ENCODE measurements around the gene ZNF865. TPM values are rescaled to one million over a fixed set of nuclear protein-coding genes. Genes with fewer than 3 reads are reported as not detected.
A peak's percentile ranks its signal among the peaks of the same experiment; 100 is the strongest.

Gene ZNF865
- polyA plus RNA-seq, 1 donor (not counting 4 experiments of a cell fraction or from before 2014, with no cell fraction given) = 1.1 TPM

- Histone ChIP-seq H3K27ac (ENCODE audit: control insufficient read depth, insufficient read depth, low read length) (no peak overlapping the region), H4K20me1 (ENCODE audit: control insufficient read depth, extremely low read depth, insufficient read depth, low read length) (no peaks in the 10 kb centered on the region), H3K79me2 (ENCODE audit: control insufficient read depth, insufficient read depth, low read length) (peaks cover 22% of the 10 kb centered on the region), H3K9me3 (ENCODE audit: control insufficient read depth, low read depth, low read length) (no peaks in the 10 kb centered on the region), H3K9ac (ENCODE audit: control insufficient read depth, extremely low read depth, insufficient read depth, low read length) (peak overlapping the region; percentile 75), H3K4me3 (ENCODE audit: control insufficient read depth in 2 of 3, extremely low read depth in 1 of 3, insufficient read depth in 2 of 3, low read depth in 1 of 3, low read length in 3 of 3) (peak overlapping the region; percentile 29 to 67 (median 58)), H3K36me3 (ENCODE audit: control insufficient read depth in 2 of 2, extremely low read depth in 1 of 2, insufficient read depth in 2 of 2, low read length in 2 of 2) (peaks cover 9 to 14% of the 10 kb centered on the region in 2 experiments), H3K27me3 (ENCODE audit: control insufficient read depth, extremely low read depth, insufficient read depth, low read length) (no peaks in the 10 kb centered on the region), H2AFZ (ENCODE audit: control insufficient read depth, low read length) (no peak overlapping the region), H3K9me1 (ENCODE audit: control insufficient read depth, extremely low read depth, insufficient read depth, low read length) (no peaks in the 10 kb centered on the region), H3K4me2 (ENCODE audit: control insufficient read depth, extremely low read depth, insufficient read depth, low read depth, low read length) (peak overlapping the region; percentile 77), H3K4me1 (ENCODE audit: control insufficient read depth, extremely low read depth, insufficient read depth, low read length) (peaks cover 22% of the 10 kb centered on the region)
- FAIRE-seq (no peak), DNase-seq (ENCODE audit: low read depth, low spot score) (no peak)
- dilution Hi-C loops (cut with MboI; ENCODE audit: extremely low pct_ligation_motif_present, low sequenced_read_pairs) = no loop called here
- no peak for TF ChIP-seq CTCF (optimal IDR thresholded peaks at IDR 0.05 in 1 of 3, IDR thresholded peaks at IDR 0.05 in 1 of 3, conservative IDR thresholded peaks at IDR 0.05 in 1 of 3; ENCODE audit: extremely low read depth in 1 of 3, insufficient read depth in 2 of 3, low read length in 3 of 3)
- TF ChIP-seq EZH2 (IDR thresholded peaks at IDR 0.05; ENCODE audit: low read length) = no peak
Measured at GRCh38 chr19:55648585-55649267, 43.3 kb downstream of the ZNF865 start.

GRCh38 chr19:55649268-55650125, 44.0 kb downstream of the ZNF865 start:
- DNase-seq (ENCODE audit: low read depth, low spot score) = no peak
- Histone ChIP-seq H3K9me3 (ENCODE audit: control insufficient read depth, low read depth, low read length) (no peaks in the 10 kb centered on the region), H3K4me1 (ENCODE audit: control insufficient read depth, extremely low read depth, insufficient read depth, low read length) (peaks cover 18% of the 10 kb centered on the region), H3K27ac (ENCODE audit: control insufficient read depth, insufficient read depth, low read length) (no peak overlapping the region), H3K79me2 (ENCODE audit: control insufficient read depth, insufficient read depth, low read length) (peaks cover 14% of the 10 kb centered on the region), H3K9me1 (ENCODE audit: control insufficient read depth, extremely low read depth, insufficient read depth, low read length) (no peaks in the 10 kb centered on the region), H3K27me3 (ENCODE audit: control insufficient read depth, extremely low read depth, insufficient read depth, low read length) (no peaks in the 10 kb centered on the region), H2AFZ (ENCODE audit: control insufficient read depth, low read length) (no peak overlapping the region), H4K20me1 (ENCODE audit: control insufficient read depth, extremely low read depth, insufficient read depth, low read length) (no peaks in the 10 kb centered on the region), H3K4me2 (ENCODE audit: control insufficient read depth, extremely low read depth, insufficient read depth, low read depth, low read length) (peak overlapping the region; percentile 5), H3K9ac (ENCODE audit: control insufficient read depth, extremely low read depth, insufficient read depth, low read length) (no peak overlapping the region), H3K36me3 (ENCODE audit: control insufficient read depth in 2 of 2, extremely low read depth in 1 of 2, insufficient read depth in 2 of 2, low read length in 2 of 2) (peaks cover 9 to 13% of the 10 kb centered on the region in 2 experiments), H3K4me3 (ENCODE audit: control insufficient read depth in 2 of 3, extremely low read depth in 1 of 3, insufficient read depth in 2 of 3, low read depth in 1 of 3, low read length in 3 of 3) (no peak overlapping the region)
- FAIRE-seq = no peak
- dilution Hi-C loops (cut with MboI; ENCODE audit: extremely low pct_ligation_motif_present, low sequenced_read_pairs) = no loop called here
- TF ChIP-seq CTCF (optimal IDR thresholded peaks at IDR 0.05 in 1 of 3, IDR thresholded peaks at IDR 0.05 in 1 of 3, conservative IDR thresholded peaks at IDR 0.05 in 1 of 3; ENCODE audit: extremely low read depth in 1 of 3, insufficient read depth in 2 of 3, low read length in 3 of 3) (no peak), EZH2 (IDR thresholded peaks at IDR 0.05; ENCODE audit: low read length) (no peak)
